ENCODE results near the gene ITIH1.
A peak's percentile ranks its signal among the peaks of the same experiment; 100 is the strongest.

The ITIH1 gene

GRCh38 chr3:52817860-52818259 lies 40.5 kb downstream of the ITIH1 start:
- DNase-seq, result no peak

- no peak for DNase-seq
Measured at GRCh38 chr3:52819936-52820335, 42.5 kb downstream of the ITIH1 start.

- DNase-seq, result peak; percentile 57
Measured at GRCh38 chr3:52820736-52821135, 43.3 kb downstream of the ITIH1 start.

- DNase-seq, result no peak
Measured at GRCh38 chr3:52822363-52822762, 45.0 kb downstream of the ITIH1 start.

- DNase-seq, result no peak
Measured at GRCh38 chr3:52824037-52824436, 46.6 kb downstream of the ITIH1 start.

- no peak for DNase-seq
Measured at GRCh38 chr3:52827441-52827840, 50.0 kb downstream of the ITIH1 start.

GRCh38 chr3:52827866-52828376 lies 50.5 kb downstream of the ITIH1 start:
- DNase-seq, result no peak

GRCh38 chr3:52829482-52829881 lies 52.1 kb downstream of the ITIH1 start:
- no peak for DNase-seq

GRCh38 chr3:52829906-52830463 lies 52.6 kb downstream of the ITIH1 start:
- DNase-seq, result peak; percentile 18

- peak; percentile 67 for DNase-seq
Measured at GRCh38 chr3:52830535-52831258, 53.3 kb downstream of the ITIH1 start, which contains the start of gene ITIH4. ITIH4 (minus strand) TSS chr3:52830672; CDS start chr3:52830642, 30 bp downstream.

GRCh38 chr3:52831500-52832301 lies 54.3 kb downstream of the ITIH1 start:
- DNase-seq, result peak; percentile 70

GRCh38 chr3:52833202-52833601 lies 55.8 kb downstream of the ITIH1 start:
- no peak for DNase-seq

- no peak for DNase-seq
Measured at GRCh38 chr3:52834871-52835501, 57.6 kb downstream of the ITIH1 start, which contains the start of gene MUSTN1. MUSTN1 (minus strand) TSS chr3:52835019; CDS start chr3:52834948, 71 bp downstream.

- DNase-seq, result no peak
Measured at GRCh38 chr3:52835766-52836470, 58.5 kb downstream of the ITIH1 start.

- no peak for DNase-seq
Measured at GRCh38 chr3:52836471-52836845, 59.1 kb downstream of the ITIH1 start.

GRCh38 chr3:52836986-52837385 lies 59.6 kb downstream of the ITIH1 start:
- no peak for DNase-seq

- DNase-seq, result no peak
Measured at GRCh38 chr3:52838561-52839267, 61.3 kb downstream of the ITIH1 start.

- no peak for DNase-seq
Measured at GRCh38 chr3:52839268-52839575, 61.8 kb downstream of the ITIH1 start.

GRCh38 chr3:52839892-52840545 lies 62.6 kb downstream of the ITIH1 start:
- no peak for DNase-seq

- no peak for DNase-seq
Measured at GRCh38 chr3:52841211-52841980, 64.0 kb downstream of the ITIH1 start.

Data from OCI-M1 (cell line).